H4 (cell line): Measurements from ENCODE around the gene MAD1L1. TPM values are rescaled to one million over a fixed set of nuclear protein-coding genes. Genes with fewer than 3 reads are reported as not detected.
"Not testable (repeated sequence)": the region's sequence is repeated elsewhere in the genome, so short reads cannot be mapped to it uniquely, and the experiment has no call there.

Experiments
- DNase-seq: peaks from one replicate; pipeline ENCODE4 v3.0.0-alpha.2; 2015; ENCODE audit warnings: low spot score
- total RNA-seq: library from RNA; depleted of rRNA; stranded (reverse); fragments of >200 nt; shearing (Covaris generic); gene quantifications from 2 replicates; pipeline ENCODE4 v1.2.3, GENCODE V29; 2014

The MAD1L1 gene
- total RNA-seq, 1 experiment from 2014 or later = 121 TPM

DNA sequence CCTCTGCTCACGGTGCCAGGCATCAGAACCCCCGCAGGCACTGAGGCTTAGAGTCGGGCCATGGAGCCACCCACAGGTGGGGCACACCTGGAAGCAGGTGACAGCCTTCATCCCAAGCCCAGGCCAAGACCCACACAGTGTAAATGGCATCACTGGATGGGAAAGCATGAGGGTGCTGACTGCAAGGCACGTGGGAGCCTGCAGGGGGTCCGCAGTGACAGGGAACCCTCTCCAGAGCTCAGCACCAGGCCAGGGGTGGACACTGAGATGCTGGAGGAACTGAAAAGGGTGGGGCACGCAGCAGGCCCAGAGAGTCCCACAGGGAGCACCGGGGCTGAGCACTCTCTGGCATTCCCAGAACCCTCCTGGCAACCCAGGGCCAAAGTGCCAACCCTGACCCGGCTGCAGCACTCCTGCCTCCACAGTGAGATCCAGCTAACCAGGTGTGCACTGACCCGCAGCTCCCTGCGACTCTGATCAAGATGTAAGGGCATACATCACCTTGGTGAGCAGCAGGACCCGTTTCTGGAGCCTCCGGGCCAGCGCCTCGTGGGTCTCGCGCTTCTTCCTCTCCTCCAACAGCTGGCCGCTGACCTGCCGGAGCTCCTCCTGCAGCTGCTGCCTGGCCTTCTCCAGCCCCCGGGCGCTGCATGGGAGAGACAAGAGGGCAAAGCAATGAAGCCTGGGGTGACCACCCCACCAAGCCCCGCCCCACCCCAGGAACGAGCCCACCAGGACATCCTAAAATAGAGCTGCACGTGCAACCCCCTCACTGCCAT is 163.9 kb downstream of the MAD1L1 start:
- DNase-seq = no peak

DNA sequence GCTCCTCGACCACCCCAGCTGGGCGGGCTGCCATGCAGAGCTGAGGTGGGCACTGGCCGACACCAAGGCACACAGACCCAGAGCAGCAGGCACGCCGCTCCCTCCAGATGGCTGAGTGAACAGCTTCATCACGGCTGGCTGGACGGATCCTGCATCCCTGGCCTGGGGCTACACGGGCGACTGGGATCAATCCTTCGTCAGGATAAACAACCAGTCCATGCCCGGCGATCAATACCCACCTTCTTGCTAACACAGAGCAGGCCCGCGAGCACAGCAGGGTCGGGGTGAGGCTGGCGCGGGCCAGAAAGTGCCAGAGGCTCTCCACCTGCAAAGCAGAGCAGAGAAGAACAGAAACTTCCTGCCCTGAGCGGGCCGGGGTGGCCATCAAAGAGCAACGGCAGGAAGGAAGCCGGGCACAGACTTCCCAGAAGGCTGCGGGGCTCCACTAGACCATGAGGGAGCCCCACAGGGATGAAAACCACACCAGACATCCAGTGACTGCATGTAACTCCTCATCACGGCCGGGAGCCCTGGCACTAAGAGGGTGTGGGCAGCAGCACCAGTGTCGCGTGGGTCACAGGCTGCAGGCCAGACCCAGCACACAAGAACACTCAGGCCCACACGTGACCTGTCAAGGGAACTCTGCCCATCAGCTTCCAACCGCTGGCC is 166.4 kb downstream of the MAD1L1 start:
- no peak for DNase-seq

DNA sequence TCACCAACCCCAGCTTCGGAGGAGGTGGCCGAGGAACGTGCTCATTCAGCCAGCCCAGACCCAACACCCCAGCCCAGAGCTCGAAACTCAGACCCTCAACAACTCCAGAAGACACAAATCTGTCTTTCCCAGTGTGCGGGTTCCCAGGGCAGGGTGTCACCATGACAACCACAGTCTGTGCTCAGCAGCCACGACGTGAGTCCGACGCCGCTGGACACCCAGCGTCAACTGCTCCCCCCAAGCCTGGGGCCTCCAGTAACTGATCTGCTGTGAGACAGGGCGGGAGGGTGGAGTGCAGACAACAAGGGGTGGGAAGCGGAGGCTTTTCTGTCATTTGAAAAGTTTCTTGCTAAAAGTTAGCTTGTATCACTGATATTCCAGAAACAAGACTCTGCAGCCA is 167.2 kb downstream of the MAD1L1 start:
- no peak for DNase-seq

- DNase-seq = no peak
These were observed 169.0 kb downstream of the MAD1L1 start for GRCh38 chr7:2063563-2064260.

DNA sequence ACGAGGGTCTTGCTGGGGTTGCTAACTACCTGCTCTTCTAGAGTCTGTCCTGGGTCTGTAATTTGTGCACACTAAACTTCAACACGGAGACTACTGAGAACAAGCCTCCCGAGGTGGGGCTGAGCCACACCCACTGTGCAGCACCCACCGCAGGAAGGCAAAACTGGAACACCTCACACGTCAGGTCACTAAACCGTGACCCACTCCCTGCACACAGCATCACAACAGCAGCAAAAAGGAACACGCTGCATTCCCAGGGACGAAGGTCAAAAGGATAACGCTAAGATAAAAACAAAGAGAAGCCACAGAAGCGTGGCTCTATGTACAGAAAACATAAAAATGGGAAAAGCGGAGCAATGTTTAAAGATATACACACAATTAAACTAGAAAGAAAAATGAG is 170.1 kb downstream of the MAD1L1 start:
- DNase-seq = no peak

- peak; percentile 95 for DNase-seq
These were observed 172.0 kb downstream of the MAD1L1 start for GRCh38 chr7:2060701-2061100.

- no peak for DNase-seq
These were observed 172.6 kb downstream of the MAD1L1 start for GRCh38 chr7:2059964-2060700.

GRCh38 chr7:2058246-2058645 is 174.5 kb downstream of the MAD1L1 start:
- DNase-seq = not testable (repeated sequence)

GRCh38 chr7:2055956-2056355 is 176.8 kb downstream of the MAD1L1 start:
- no peak for DNase-seq

- DNase-seq = no peak
These were observed 177.8 kb downstream of the MAD1L1 start for GRCh38 chr7:2054927-2055326.

DNA sequence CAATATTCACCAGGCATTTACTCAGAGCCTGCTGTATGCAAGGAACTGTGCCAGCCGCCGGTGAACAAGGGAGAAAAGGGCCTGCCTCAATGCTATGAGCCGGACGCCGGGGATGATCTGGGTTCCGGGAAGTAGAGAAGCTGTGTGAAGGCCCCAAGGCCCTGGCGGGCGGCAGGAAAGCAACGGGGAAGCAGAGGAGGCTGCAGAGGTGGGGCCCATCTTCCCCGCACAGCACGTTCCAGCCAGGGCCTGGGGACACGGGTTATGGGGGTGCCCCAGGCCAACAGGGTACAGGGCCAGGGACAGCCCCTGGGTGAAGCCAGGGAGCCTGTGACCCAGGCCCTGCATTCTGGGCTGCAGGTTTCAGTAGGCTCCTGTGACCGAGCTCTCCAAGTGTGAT is 179.3 kb downstream of the MAD1L1 start:
- DNase-seq = no peak

- DNase-seq = no peak
These were observed 180.1 kb downstream of the MAD1L1 start for GRCh38 chr7:2052657-2053048.

DNA sequence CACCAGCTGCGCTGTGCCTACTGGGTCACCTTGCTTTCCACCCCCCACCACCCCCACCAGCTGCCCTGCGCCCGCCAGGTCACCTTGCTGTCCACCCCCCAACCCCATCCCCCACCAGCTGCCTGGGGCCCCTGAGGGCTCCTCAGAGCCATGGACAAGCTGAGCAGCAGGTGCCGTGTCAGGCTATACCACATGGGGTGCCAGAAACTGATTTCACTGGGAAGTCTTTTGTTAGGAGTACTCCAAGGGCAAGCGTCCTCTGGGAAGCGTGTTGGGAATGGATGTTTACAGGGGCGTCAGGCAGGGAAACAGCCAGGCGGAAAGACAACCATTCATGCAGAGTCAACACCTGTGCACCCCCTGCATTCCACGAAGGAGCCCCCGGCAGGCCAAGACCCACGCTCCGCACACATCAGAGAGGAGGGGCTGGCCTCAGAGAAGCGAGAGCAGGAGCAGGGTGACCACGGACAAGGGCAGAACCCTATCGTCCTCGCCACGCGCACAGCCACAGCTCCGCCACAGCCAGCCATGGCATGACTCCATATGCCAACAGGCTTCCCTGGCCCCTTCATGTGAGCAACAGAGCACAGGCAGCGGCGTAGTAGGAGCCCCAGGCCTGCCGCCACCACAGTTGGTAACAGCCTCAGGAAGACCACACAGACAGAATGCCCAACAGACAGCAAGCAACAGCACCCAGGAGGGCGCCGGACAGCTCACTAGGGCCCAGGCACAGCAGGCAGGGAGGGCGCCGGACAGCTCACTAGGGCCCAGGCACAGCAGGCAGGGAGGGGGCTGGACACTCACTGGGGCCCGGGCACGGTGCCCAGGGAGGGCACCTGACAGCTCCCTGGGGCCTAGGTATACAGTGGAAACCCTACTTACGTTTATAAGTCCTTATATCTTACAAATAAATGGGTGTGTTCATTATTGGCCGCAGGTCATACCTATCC is 180.8 kb downstream of the MAD1L1 start:
- DNase-seq = no peak

DNA sequence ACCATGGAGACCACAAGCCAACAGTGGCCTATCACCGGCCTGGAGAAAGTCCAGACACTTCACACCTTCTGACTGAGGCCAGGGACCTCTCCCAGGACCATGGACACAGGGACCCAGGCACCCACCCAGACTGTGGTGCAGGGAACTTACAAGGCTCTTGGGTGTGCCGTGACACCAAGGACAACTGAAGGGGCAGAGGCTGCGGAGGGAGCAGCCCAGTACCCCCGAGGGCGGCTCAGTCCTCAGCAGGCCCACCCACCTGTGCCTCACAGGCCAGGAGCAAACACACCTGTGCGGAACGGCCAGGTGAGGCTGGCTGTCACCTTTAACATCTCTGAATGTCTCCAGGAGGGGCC is 182.3 kb downstream of the MAD1L1 start:
- no peak for DNase-seq

GRCh38 chr7:2049782-2050510 is 182.8 kb downstream of the MAD1L1 start:
- DNase-seq = no peak

DNA sequence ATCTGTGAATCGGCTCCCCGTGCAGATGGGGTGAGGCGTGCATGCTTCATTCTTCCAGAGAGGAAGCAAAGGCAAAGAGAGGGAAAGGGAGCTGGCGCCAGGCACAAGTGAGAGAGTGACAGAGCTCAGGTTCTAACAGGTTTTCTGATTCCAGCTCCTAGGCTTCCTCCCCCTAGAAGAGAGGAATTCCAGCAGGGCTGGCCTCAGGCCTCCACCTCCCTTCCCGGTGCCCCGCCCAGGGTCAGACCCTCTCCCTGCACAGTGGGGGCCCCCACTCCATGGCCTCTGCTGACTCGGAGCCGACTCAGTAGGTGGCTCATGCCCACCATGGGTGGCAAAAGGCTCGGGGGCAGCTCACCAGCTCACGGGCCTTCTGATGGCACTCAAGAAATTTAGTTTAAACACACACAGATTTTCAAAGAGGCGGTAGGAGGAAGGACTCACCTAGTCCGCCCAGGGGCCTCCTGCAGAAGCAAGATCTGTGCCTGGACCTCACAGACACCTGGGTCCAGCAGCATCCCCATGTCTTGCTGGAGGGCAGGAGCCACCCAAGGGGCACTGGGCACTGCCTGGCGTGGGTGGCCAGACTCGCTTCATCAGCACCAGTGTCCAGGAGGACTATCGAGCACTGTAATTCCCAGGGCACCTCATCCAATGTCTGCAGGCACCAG is 183.5 kb downstream of the MAD1L1 start:
- no peak for DNase-seq

GRCh38 chr7:2048531-2048930 is 184.2 kb downstream of the MAD1L1 start:
- DNase-seq = no peak

- no peak for DNase-seq
These were observed 184.7 kb downstream of the MAD1L1 start for GRCh38 chr7:2048006-2048405.
